Activated CD8-positive, alpha-beta T cell treated with anti-CD3 and anti-CD28 coated beads for 36 hours (primary cell): ENCODE data around the gene ZNF555. TPM values are rescaled to one million over a fixed set of nuclear protein-coding genes. Genes with fewer than 3 reads are reported as not detected.

Source experiments
- ATAC-seq: fragments of 200-7000 bp; cut with Tn5 transposase; one replicate; pipeline ENCODE4 v1.10.0; 2021; ENCODE audit warnings: mild to moderate bottlenecking, moderate library complexity
- CTCF ChIA-PET: fragments of 350-600 bp; sonication (Branson Sonifier 250); formaldehyde crosslinking; loops from one replicate; lab custom pipeline; 2021; ENCODE audit warnings: antibody characterized with exemption; lab: Charles Lee
- POLR2A ChIA-PET: fragments of 350-600 bp; sonication (Branson Sonifier 250); formaldehyde crosslinking; loops from one replicate; lab custom pipeline; 2021; ENCODE audit warnings: antibody characterized with exemption; lab: Charles Lee
- DNase-seq: peaks from one replicate; pipeline ENCODE4 v3.0.0-alpha.2; 2020
- H3K27ac Mint-ChIP-seq: one replicate; pipeline ENCODE4 v1.8.0; 2021; ENCODE audit warnings: mild to moderate bottlenecking, mixed read lengths
- H3K27me3 Mint-ChIP-seq: one replicate; pipeline ENCODE4 v1.8.0; 2021; ENCODE audit warnings: mixed read lengths
- H3K36me3 Mint-ChIP-seq: one replicate; pipeline ENCODE4 v1.8.0; 2021; ENCODE audit warnings: low read depth, mixed read lengths
- H3K4me1 Mint-ChIP-seq: one replicate; pipeline ENCODE4 v1.8.0; 2021; ENCODE audit warnings: low read depth, mixed read lengths
- H3K4me3 Mint-ChIP-seq: one replicate; pipeline ENCODE4 v1.8.0; 2021; ENCODE audit warnings: mild to moderate bottlenecking, moderate library complexity, mixed read lengths
- H3K9me3 Mint-ChIP-seq: one replicate; pipeline ENCODE4 v1.8.0; 2021; ENCODE audit warnings: mixed read lengths
- intact Hi-C: fragments of 100-400 bp; cut with micrococcal nuclease; formaldehyde crosslinking; loops from one replicate; pipeline ENCODE4 v1.10.0; 2022
- total RNA-seq, 2 experiments: library from RNA; stranded (reverse); gene quantifications; one replicate each; pipeline ENCODE4 v1.2.3, GENCODE V29; 2021
- TF ChIP-seq, protein P1 (sequence below): fragments of 200-600 bp; IDR thresholded peaks from one replicate; pipeline ENCODE4 v1.8.0; 2022; ENCODE audit warnings: antibody characterized with exemption, mild to moderate bottlenecking

Gene ZNF555
- total RNA-seq, 2 experiments from 2014 or later = 1.5 to 2.1 TPM

DNA sequence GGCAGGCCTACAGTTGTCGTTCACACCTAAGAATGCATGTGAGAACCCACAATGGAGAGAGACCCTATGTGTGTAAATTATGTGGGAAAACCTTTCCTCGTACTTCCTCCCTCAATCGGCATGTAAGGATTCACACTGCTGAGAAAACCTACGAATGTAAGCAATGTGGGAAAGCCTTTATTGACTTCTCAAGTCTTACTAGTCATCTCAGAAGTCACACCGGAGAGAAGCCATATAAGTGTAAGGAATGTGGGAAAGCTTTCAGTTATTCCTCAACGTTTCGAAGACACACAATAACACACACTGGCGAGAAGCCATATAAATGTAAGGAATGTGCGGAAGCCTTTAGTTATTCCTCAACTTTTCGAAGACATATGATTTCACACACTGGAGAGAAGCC is 11.3 kb downstream of the ZNF555 start:
- ATAC-seq = no peak
- TF ChIP-seq, protein P1, sequence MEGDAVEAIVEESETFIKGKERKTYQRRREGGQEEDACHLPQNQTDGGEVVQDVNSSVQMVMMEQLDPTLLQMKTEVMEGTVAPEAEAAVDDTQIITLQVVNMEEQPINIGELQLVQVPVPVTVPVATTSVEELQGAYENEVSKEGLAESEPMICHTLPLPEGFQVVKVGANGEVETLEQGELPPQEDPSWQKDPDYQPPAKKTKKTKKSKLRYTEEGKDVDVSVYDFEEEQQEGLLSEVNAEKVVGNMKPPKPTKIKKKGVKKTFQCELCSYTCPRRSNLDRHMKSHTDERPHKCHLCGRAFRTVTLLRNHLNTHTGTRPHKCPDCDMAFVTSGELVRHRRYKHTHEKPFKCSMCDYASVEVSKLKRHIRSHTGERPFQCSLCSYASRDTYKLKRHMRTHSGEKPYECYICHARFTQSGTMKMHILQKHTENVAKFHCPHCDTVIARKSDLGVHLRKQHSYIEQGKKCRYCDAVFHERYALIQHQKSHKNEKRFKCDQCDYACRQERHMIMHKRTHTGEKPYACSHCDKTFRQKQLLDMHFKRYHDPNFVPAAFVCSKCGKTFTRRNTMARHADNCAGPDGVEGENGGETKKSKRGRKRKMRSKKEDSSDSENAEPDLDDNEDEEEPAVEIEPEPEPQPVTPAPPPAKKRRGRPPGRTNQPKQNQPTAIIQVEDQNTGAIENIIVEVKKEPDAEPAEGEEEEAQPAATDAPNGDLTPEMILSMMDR = no peak
- Mint-ChIP-seq H3K9me3 (peaks cover 48% of the 10 kb centered on the region), H3K36me3 (peaks cover 57% of the 10 kb centered on the region), H3K4me1 (peaks cover 25% of the 10 kb centered on the region), H3K4me3 (no peak overlapping the region), H3K27me3 (no peaks in the 10 kb centered on the region), H3K27ac (no peak overlapping the region)
- POLR2A ChIA-PET = no interaction called here
- CTCF ChIA-PET = no interaction called here
- intact Hi-C loops = no loop called here
- no peak for DNase-seq

DNA sequence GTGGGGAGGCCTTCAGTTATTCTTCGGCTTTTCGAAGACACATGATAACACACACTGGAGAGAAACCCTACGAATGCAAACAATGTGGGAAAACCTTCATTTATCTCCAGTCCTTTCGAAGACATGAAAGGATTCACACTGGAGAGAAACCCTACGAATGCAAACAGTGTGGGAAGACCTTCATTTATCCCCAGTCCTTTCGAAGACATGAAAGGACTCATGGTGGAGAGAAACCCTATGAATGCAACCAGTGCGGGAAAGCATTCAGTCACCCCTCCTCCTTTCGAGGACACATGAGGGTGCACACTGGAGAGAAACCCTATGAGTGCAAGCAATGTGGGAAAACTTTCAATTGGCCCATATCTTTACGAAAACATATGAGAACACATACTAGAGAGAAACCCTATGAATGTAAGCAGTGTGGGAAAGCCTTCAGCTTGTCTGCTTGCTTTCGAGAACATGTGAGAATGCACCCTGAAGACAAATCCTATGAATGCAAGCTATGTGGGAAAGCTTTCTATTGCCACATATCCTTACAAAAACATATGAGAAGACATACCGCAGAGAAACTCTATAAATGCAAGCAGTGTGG is 11.8 kb downstream of the ZNF555 start:
- DNase-seq (no peak), ATAC-seq (no peak)
- Mint-ChIP-seq H3K27me3 (no peaks in the 10 kb centered on the region), H3K4me3 (no peak overlapping the region), H3K4me1 (peaks cover 25% of the 10 kb centered on the region), H3K27ac (no peak overlapping the region), H3K36me3 (peaks cover 57% of the 10 kb centered on the region), H3K9me3 (peaks cover 48% of the 10 kb centered on the region)
- POLR2A ChIA-PET = interaction anchor here (1.7 kb wide), 1 partner anchor 11 kb away, joined by 4 read pairs; the partner anchor contains the start of gene ZNF555
- intact Hi-C loops = no loop called here
- TF ChIP-seq, protein P1 = no peak
- CTCF ChIA-PET = no interaction called here

DNA sequence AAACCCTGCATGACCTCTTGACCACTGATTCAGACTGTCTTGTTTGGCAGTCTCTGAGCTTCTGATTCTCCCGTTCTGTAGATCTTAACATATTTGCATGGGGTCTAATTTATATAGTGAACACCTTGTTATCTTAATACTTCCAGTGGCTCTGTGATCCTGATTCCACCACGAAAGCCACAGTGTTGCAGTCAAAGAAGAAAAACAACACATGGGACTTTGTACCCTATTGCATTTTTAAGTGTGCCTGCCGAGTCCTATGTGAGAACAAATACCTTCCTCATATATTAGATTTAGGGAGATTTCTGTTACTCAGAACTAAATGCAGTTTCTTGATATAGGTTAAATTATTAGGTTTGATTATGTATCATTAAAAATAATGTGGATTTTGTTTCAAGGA is 13.6 kb downstream of the ZNF555 start:
- TF ChIP-seq, protein P1 = no peak
- ChIA-PET CTCF (interaction anchor here (1.3 kb wide), 1 partner anchor 14 kb away, joined by 3 read pairs; the partner anchor contains the start of gene ZNF555), POLR2A (interaction anchor here (1.7 kb wide), 1 partner anchor 13 kb away, joined by 4 read pairs; the partner anchor contains the start of gene ZNF555)
- DNase-seq (no peak), ATAC-seq (no peak)
- H3K27ac Mint-ChIP-seq = no peak overlapping the region
- H3K4me1 Mint-ChIP-seq = peaks cover 28% of the 10 kb centered on the region
- intact Hi-C loops = no loop called here
- peaks cover 48% of the 10 kb centered on the region for H3K9me3 Mint-ChIP-seq
- H3K36me3 Mint-ChIP-seq = peaks cover 55% of the 10 kb centered on the region
- no peak overlapping the region for H3K4me3 Mint-ChIP-seq
- no peaks in the 10 kb centered on the region for H3K27me3 Mint-ChIP-seq

- intact Hi-C loops = no loop called here
- peaks cover 19% of the 10 kb centered on the region for H3K4me1 Mint-ChIP-seq
- no peak overlapping the region for H3K4me3 Mint-ChIP-seq
- ChIA-PET POLR2A (no interaction called here), CTCF (interaction anchor here (1.7 kb wide), 1 partner anchor 208 kb away, joined by 3 read pairs; no protein-coding TSS in a partner anchor)
- TF ChIP-seq, protein P1 = no peak
- H3K9me3 Mint-ChIP-seq = peaks cover 38% of the 10 kb centered on the region
- ATAC-seq (peak; percentile 49), DNase-seq (no peak)
- peaks cover 41% of the 10 kb centered on the region for H3K36me3 Mint-ChIP-seq
- peak overlapping the region; percentile 76 for H3K27ac Mint-ChIP-seq
- H3K27me3 Mint-ChIP-seq = no peaks in the 10 kb centered on the region
Measured at GRCh38 chr19:2856457-2857050, 15.3 kb downstream of the ZNF555 start.

DNA sequence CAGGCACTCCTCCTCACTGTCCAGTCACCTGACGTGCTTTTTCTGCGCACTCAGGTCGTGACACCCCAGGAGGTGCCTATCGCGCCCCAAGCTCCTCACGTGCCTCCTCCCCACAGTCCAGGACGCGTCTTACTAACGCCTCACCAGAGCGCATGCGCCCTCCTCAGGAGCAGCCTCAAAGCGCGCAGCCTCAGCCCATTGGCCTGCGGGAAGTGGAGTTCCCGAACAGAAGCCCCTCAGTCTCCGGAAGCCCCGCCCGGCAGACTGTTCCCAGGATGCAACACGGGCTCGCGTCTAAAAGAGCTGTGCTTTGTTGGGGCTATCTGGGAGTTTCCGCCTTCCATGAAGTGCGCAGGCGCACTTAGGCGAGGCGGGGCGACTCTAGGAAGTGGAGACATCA is 17.6 kb downstream of the ZNF555 start:
- Mint-ChIP-seq H3K9me3 (peaks cover 19% of the 10 kb centered on the region), H3K27ac (no peak overlapping the region), H3K36me3 (peaks cover 18% of the 10 kb centered on the region), H3K27me3 (no peaks in the 10 kb centered on the region), H3K4me3 (no peak overlapping the region), H3K4me1 (peaks cover 19% of the 10 kb centered on the region)
- DNase-seq = no peak
- no peak for ATAC-seq
- intact Hi-C loops = no loop called here
- TF ChIP-seq, protein P1 = no peak
- POLR2A ChIA-PET = no interaction called here
- CTCF ChIA-PET = interaction anchor here (1.0 to 2.1 kb wide), 3 partner anchors 14 to 210 kb away, joined by 3 to 6 read pairs (median 3); no protein-coding TSS in a partner anchor
